AG04450 (cell line): ENCODE results near the gene USP9X. TPM values are rescaled to one million over a fixed set of nuclear protein-coding genes. Genes with fewer than 3 reads are reported as not detected.
"Not testable (repeated sequence)": the region's sequence is repeated elsewhere in the genome, so short reads cannot be mapped to it uniquely, and the experiment has no call there.

Experiments used
- CTCF ChIA-PET: fragments of 300-600, 350-600 bp; formaldehyde crosslinking; extraction: SDS; loops from one replicate; lab custom pipeline; 2022; ENCODE audit warnings: antibody characterized with exemption, inconsistent platforms; lab: Charles Lee
- POLR2A ChIA-PET: fragments of 350-600 bp; formaldehyde crosslinking; extraction: SDS; loops from one replicate; lab custom pipeline; 2021; ENCODE audit warnings: antibody characterized with exemption, inconsistent platforms; lab: Yijun Ruan, JAX
- DNase-seq: peaks from one replicate; pipeline ENCODE4 v3.0.0-alpha.2; 2011; ENCODE audit warnings: low read depth, low spot score
- H3K27ac ChIP-seq: one replicate; pipeline ENCODE4 v1.5.1; 2012; ENCODE audit warnings: low read depth, low read length, control low read depth
- H3K27me3 ChIP-seq: one replicate; pipeline ENCODE4 v1.6.0; 2012; ENCODE audit warnings: low read length; ENCODE audit not compliant: control insufficient read depth, insufficient read depth
- H3K4me3 ChIP-seq: 2 replicates; pipeline ENCODE4 v1.5.1; 2011; ENCODE audit warnings: mild to moderate bottlenecking, low read depth, low read length, control low read depth
- H3K9me3 ChIP-seq: 2 replicates; pipeline ENCODE4 v1.5.1; 2012; ENCODE audit warnings: low read length; ENCODE audit not compliant: control insufficient read depth, insufficient read depth
- CTCF ChIP-seq: IDR thresholded peaks from 2 replicates; pipeline ENCODE4 v1.5.1; 2011; ENCODE audit warnings: low read depth, low read length, control low read depth, inconsistent platforms
- polyA plus RNA-seq: library from polyadenylated mRNA; depleted of rRNA; stranded (reverse); fragments of >200 nt; gene quantifications from 2 replicates; pipeline ENCODE4 v1.2.3, GENCODE V29; 2011

The USP9X gene
- polyA plus RNA-seq, 1 experiment, result 49.1 TPM

- H3K9me3 ChIP-seq, result no peaks in the 10 kb centered on the region
- no peaks in the 10 kb centered on the region for H3K27me3 ChIP-seq
- ChIA-PET POLR2A (interaction anchor here (0.9 kb wide), 1 partner anchor 30 kb away, joined by 8 read pairs; the partner anchor contains the start of gene USP9X), CTCF (no interaction called here)
- no peak for DNase-seq
- TF ChIP-seq CTCF, result no peak
- H3K4me3 ChIP-seq, result no peak overlapping the region
- H3K27ac ChIP-seq, result no peak overlapping the region
Measured at GRCh38 chrX:41055740-41056139, 29.5 kb upstream of the USP9X start.

GRCh38 chrX:41063276-41063675 is 22.0 kb upstream of the USP9X start:
- H3K9me3 ChIP-seq, CTCF ChIA-PET, DNase-seq, H3K27me3 ChIP-seq, H3K27ac ChIP-seq, H3K4me3 ChIP-seq, POLR2A ChIA-PET: not testable (repeated sequence)

GRCh38 chrX:41064018-41064417 is 21.2 kb upstream of the USP9X start:
- H3K4me3 ChIP-seq, result no peak overlapping the region
- no peak overlapping the region for H3K27ac ChIP-seq
- TF ChIP-seq CTCF, result no peak
- no peaks in the 10 kb centered on the region for H3K27me3 ChIP-seq
- DNase-seq, result no peak
- ChIA-PET CTCF (no interaction called here), POLR2A (interaction anchor here (0.7 kb wide), 1 partner anchor 67 kb away, joined by 3 read pairs; no protein-coding TSS in a partner anchor)
- no peaks in the 10 kb centered on the region for H3K9me3 ChIP-seq

GRCh38 chrX:41066391-41066790 is 18.9 kb upstream of the USP9X start:
- ChIA-PET CTCF (no interaction called here), POLR2A (no interaction called here)
- DNase-seq, result no peak
- Histone ChIP-seq H3K9me3 (no peaks in the 10 kb centered on the region), H3K27me3 (no peaks in the 10 kb centered on the region), H3K4me3 (no peak overlapping the region), H3K27ac (no peak overlapping the region)
- TF ChIP-seq CTCF, result no peak

GRCh38 chrX:41066969-41067368 is 18.3 kb upstream of the USP9X start:
- ChIA-PET POLR2A (no interaction called here), CTCF (no interaction called here)
- TF ChIP-seq CTCF, result no peak

GRCh38 chrX:41067721-41068120 is 17.5 kb upstream of the USP9X start:
- H3K27ac ChIP-seq, result no peak overlapping the region
- no peak overlapping the region for H3K4me3 ChIP-seq
- H3K27me3 ChIP-seq, result no peaks in the 10 kb centered on the region
- no peaks in the 10 kb centered on the region for H3K9me3 ChIP-seq
- DNase-seq, result no peak
- CTCF ChIA-PET, result no interaction called here
- TF ChIP-seq CTCF, result no peak
- POLR2A ChIA-PET, result no interaction called here

More at GRCh38 chrX:41066969-41067368, 18.3 kb upstream of the USP9X start:
- DNase-seq, result no peak
- no peaks in the 10 kb centered on the region for H3K9me3 ChIP-seq
- no peak overlapping the region for H3K4me3 ChIP-seq
- H3K27me3 ChIP-seq, result no peaks in the 10 kb centered on the region
- H3K27ac ChIP-seq, result no peak overlapping the region
